Panc1 (cell line): Measurements from ENCODE around the gene ZSCAN31. TPM values are rescaled to one million over a fixed set of nuclear protein-coding genes. Genes with fewer than 3 reads are reported as not detected.
A peak's percentile ranks its signal among the peaks of the same experiment; 100 is the strongest.

ENCODE experiments used
- ATAC-seq: fragments of 200-7000 bp; cut with Tn5 transposase; 2 replicates; pipeline ENCODE4 v1.9.1; 2020; ENCODE audit warnings: mild to moderate bottlenecking, moderate library complexity
- BruUV-seq: library from RNA; stranded (reverse); fragments of 400-500 nt; replicated peaks from 2 replicates; lab custom pipeline; 2021; lab: Mats Ljungman, UMichigan
- CTCF ChIA-PET: fragments of 300-600 bp; sonication (Branson Sonifier 250); formaldehyde crosslinking; loops from one replicate; lab custom pipeline; 2022; ENCODE audit warnings: antibody characterized with exemption; lab: Charles Lee
- POLR2A ChIA-PET: fragments of 300-600 bp; sonication (Branson Sonifier 250); formaldehyde crosslinking; loops from one replicate; lab custom pipeline; 2022; ENCODE audit warnings: antibody characterized with exemption; lab: Charles Lee
- DNase-seq: peaks from one replicate; pipeline ENCODE4 v3.0.0-alpha.2; 2010; ENCODE audit warnings: low read depth, low spot score
- H3K27ac ChIP-seq: 2 replicates; pipeline ENCODE4 v1.5.1; 2011; ENCODE audit warnings: mild to moderate bottlenecking, low read length, inconsistent platforms
- H3K27me3 ChIP-seq: fragments of 200-500 bp; sonication (Bioruptor generic); 2 replicates; pipeline ENCODE4 v1.6.0; 2014; ENCODE audit warnings: low read length, inconsistent platforms; ENCODE audit not compliant: control insufficient read depth, insufficient read depth
- H3K36me3 ChIP-seq: fragments of 200-500 bp; sonication (Bioruptor generic); 2 replicates; pipeline ENCODE4 v1.5.1; 2014; ENCODE audit warnings: inconsistent platforms, mild to moderate bottlenecking, low read length, moderate library complexity; ENCODE audit not compliant: control insufficient read depth, insufficient read depth
- H3K4me1 ChIP-seq: 2 replicates; pipeline ENCODE4 v1.5.1; 2011; ENCODE audit warnings: inconsistent platforms, mild to moderate bottlenecking, low read length, moderate library complexity; ENCODE audit not compliant: control insufficient read depth, insufficient read depth
- H3K4me3 ChIP-seq, 2 experiments: 2 replicates each; pipeline ENCODE4 v1.5.1; 2011 to 2012; ENCODE audit warnings: low read depth in 2 of 2, low read length in 2 of 2, mild to moderate bottlenecking in 2 of 2, inconsistent platforms in 1 of 2, moderate library complexity in 1 of 2
- H3K9me3 ChIP-seq: fragments of 200-500 bp; sonication (Bioruptor generic); 2 replicates; pipeline ENCODE4 v1.5.1; 2014; ENCODE audit warnings: low read depth, mild to moderate bottlenecking, inconsistent platforms, low read length, moderate library complexity; ENCODE audit not compliant: control insufficient read depth, insufficient read depth
- CTCF ChIP-seq: fragments of 450-650 bp; IDR thresholded peaks from 2 replicates; pipeline ENCODE4 v1.5.1; 2017; ENCODE audit warnings: mild to moderate bottlenecking
- POLR2AphosphoS5 ChIP-seq: IDR thresholded peaks from 2 replicates; pipeline ENCODE4 v1.6.1; 2012; ENCODE audit warnings: mild to moderate bottlenecking, low read depth, low read length, moderate library complexity
- SIN3A ChIP-seq: IDR thresholded peaks from 2 replicates; pipeline ENCODE4 v1.6.1; 2012; ENCODE audit warnings: low read depth, mild to moderate bottlenecking, low read length, moderate library complexity, borderline replicate concordance; ENCODE audit not compliant: insufficient read depth
- TCF7L2 ChIP-seq: IDR thresholded peaks from 2 replicates; pipeline ENCODE4 v1.6.1; 2011; ENCODE audit warnings: mild to moderate bottlenecking, low read depth, low read length, inconsistent platforms
- in situ Hi-C: cut with HindIII; loops from 2 replicates; pipeline ENCODE4 v1.10.0; 2016; ENCODE audit warnings: low sequenced_read_pairs, low pct_unique_long_range_greater_than_20kb
- intact Hi-C: fragments of 100-400 bp; cut with micrococcal nuclease; formaldehyde crosslinking; loops from one replicate; pipeline ENCODE4 v1.10.0; 2022; ENCODE audit not compliant: unreplicated experiment
- total RNA-seq: library from RNA; stranded (reverse); gene quantifications from one replicate; pipeline ENCODE4 v1.2.1, GENCODE V29; 2021; ENCODE audit not compliant: unreplicated experiment
- TF ChIP-seq, protein P1 (sequence below), 2 experiments: IDR thresholded peaks; 2 replicates each; pipeline ENCODE4 v1.6.1; 2011 to 2012; ENCODE audit warnings: low read depth in 2 of 2, control low read depth in 1 of 2, low read length in 1 of 2, mild to moderate bottlenecking in 1 of 2, moderate library complexity in 1 of 2; ENCODE audit not compliant: insufficient read depth in 1 of 2

ZSCAN31 gene
- total RNA-seq, 1 experiment from 2014 or later: 10.4 TPM

GRCh38 chr6:28354688-28355554 is 19.0 kb upstream of the ZSCAN31 start:
- TF ChIP-seq, protein P1, sequence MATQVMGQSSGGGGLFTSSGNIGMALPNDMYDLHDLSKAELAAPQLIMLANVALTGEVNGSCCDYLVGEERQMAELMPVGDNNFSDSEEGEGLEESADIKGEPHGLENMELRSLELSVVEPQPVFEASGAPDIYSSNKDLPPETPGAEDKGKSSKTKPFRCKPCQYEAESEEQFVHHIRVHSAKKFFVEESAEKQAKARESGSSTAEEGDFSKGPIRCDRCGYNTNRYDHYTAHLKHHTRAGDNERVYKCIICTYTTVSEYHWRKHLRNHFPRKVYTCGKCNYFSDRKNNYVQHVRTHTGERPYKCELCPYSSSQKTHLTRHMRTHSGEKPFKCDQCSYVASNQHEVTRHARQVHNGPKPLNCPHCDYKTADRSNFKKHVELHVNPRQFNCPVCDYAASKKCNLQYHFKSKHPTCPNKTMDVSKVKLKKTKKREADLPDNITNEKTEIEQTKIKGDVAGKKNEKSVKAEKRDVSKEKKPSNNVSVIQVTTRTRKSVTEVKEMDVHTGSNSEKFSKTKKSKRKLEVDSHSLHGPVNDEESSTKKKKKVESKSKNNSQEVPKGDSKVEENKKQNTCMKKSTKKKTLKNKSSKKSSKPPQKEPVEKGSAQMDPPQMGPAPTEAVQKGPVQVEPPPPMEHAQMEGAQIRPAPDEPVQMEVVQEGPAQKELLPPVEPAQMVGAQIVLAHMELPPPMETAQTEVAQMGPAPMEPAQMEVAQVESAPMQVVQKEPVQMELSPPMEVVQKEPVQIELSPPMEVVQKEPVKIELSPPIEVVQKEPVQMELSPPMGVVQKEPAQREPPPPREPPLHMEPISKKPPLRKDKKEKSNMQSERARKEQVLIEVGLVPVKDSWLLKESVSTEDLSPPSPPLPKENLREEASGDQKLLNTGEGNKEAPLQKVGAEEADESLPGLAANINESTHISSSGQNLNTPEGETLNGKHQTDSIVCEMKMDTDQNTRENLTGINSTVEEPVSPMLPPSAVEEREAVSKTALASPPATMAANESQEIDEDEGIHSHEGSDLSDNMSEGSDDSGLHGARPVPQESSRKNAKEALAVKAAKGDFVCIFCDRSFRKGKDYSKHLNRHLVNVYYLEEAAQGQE (IDR thresholded peaks at IDR 0.05; ENCODE audit: insufficient read depth in 1 of 2, low read depth in 2 of 2, low read length in 1 of 2): no peak
- no peak for TF ChIP-seq POLR2AphosphoS5
- no peak for TF ChIP-seq CTCF
- no peak for TF ChIP-seq SIN3A
- no peak for TF ChIP-seq TCF7L2
- POLR2A ChIA-PET: interaction anchor here (0.6 to 0.7 kb wide), 2 partner anchors 213 to 215 kb away, joined by 3 read pairs; partner anchors contain the start of gene ZKSCAN8
- Histone ChIP-seq H3K27me3 (no peaks in the 10 kb centered on the region), H3K36me3 (peaks cover 2% of the 10 kb centered on the region; the same call in 1 of the 2 replicates), H3K9me3 (no peaks in the 10 kb centered on the region), H3K27ac (peak overlapping the region; percentile 97), H3K4me3 (peak overlapping the region; percentile 58 to 76; a peak in 3 of 4 replicates), H3K4me1 (peaks cover 45% of the 10 kb centered on the region)
- intact Hi-C loops (loop anchor here (5.0 to 10.0 kb wide), 3 partner anchors 88 to 450 kb away; partner anchors contain the start of gene ZSCAN26), in situ Hi-C loops (no loop called here)
- DNase-seq (no peak), ATAC-seq (0 out of 2 replicates have a peak, but pooled peaks have one; percentile 3)
- BruUV-seq: no TSS peak
- CTCF ChIA-PET: interaction anchor here (1.6 kb wide), 2 partner anchors 29 to 219 kb away, joined by 4 to 8 read pairs; no protein-coding TSS in a partner anchor

GRCh38 chr6:28353981-28354676 is 18.2 kb upstream of the ZSCAN31 start:
- intact Hi-C loops: loop anchor here (5.0 to 10.0 kb wide), 3 partner anchors 87 to 449 kb away; partner anchors contain the start of gene ZSCAN26
- H3K36me3 ChIP-seq: peaks cover 2% of the 10 kb centered on the region; the same call in 1 of the 2 replicates
- H3K27me3 ChIP-seq: no peaks in the 10 kb centered on the region
- DNase-seq (peak; percentile 78), ATAC-seq (peak; percentile 46)
- H3K4me3 ChIP-seq: peak overlapping the region; percentile 43 to 52
- ChIA-PET POLR2A (interaction anchor here (0.6 kb wide), 1 partner anchor 214 kb away, joined by 3 read pairs; no protein-coding TSS in a partner anchor), CTCF (no interaction called here)
- H3K4me1 ChIP-seq: peaks cover 45% of the 10 kb centered on the region
- in situ Hi-C loops: no loop called here
- H3K27ac ChIP-seq: peak overlapping the region; percentile 97
- H3K9me3 ChIP-seq: no peaks in the 10 kb centered on the region
- no peak for TF ChIP-seq TCF7L2
- TF ChIP-seq POLR2AphosphoS5: peak; percentile 69
- TF ChIP-seq SIN3A: 0 out of 2 replicates have a peak, but pooled peaks have one; percentile 58
- no TSS peak for BruUV-seq
